Activated CD4-positive, CD25-positive, alpha-beta regulatory T cell (primary cell): ENCODE results near the gene KIAA1671.
"Not testable (repeated sequence)": the region's sequence is repeated elsewhere in the genome, so short reads cannot be mapped to it uniquely, and the experiment has no call there.

Experiments
- DNase-seq, 4 experiments: peaks; one replicate each; lab custom pipeline; 2025; lab: John Stamatoyannopoulos, UW

The KIAA1671 gene

GRCh38 chr22:25200967-25201366 lies 248.5 kb downstream of the KIAA1671 start:
- DNase-seq = no peak

GRCh38 chr22:25201557-25202273 lies 249.2 kb downstream of the KIAA1671 start:
- no peak for DNase-seq

- peak; percentile 6 to 34 (median 20) for DNase-seq
Observed at GRCh38 chr22:25202290-25202921, 249.9 kb downstream of the KIAA1671 start.

- no peak for DNase-seq
Observed at GRCh38 chr22:25203082-25203481, 250.6 kb downstream of the KIAA1671 start.

- not testable (repeated sequence) for DNase-seq
Observed at GRCh38 chr22:25204547-25204946, 252.0 kb downstream of the KIAA1671 start.

GRCh38 chr22:25205847-25206246 lies 253.3 kb downstream of the KIAA1671 start:
- DNase-seq = no peak

- no peak for DNase-seq
Observed at GRCh38 chr22:25206998-25207397, 254.5 kb downstream of the KIAA1671 start.

GRCh38 chr22:25207553-25208157 lies 255.1 kb downstream of the KIAA1671 start:
- DNase-seq = no peak

GRCh38 chr22:25208328-25208727 lies 255.8 kb downstream of the KIAA1671 start:
- no peak for DNase-seq

- DNase-seq = no peak
Observed at GRCh38 chr22:25208743-25209505, 256.4 kb downstream of the KIAA1671 start.

GRCh38 chr22:25210793-25211192 lies 258.3 kb downstream of the KIAA1671 start:
- no peak for DNase-seq

- no peak for DNase-seq
Observed at GRCh38 chr22:25212337-25212736, 259.8 kb downstream of the KIAA1671 start.

GRCh38 chr22:25213221-25213620 lies 260.7 kb downstream of the KIAA1671 start:
- DNase-seq = no peak

- DNase-seq = no peak
Observed at GRCh38 chr22:25216230-25216629, 263.7 kb downstream of the KIAA1671 start.

- no peak for DNase-seq
Observed at GRCh38 chr22:25219211-25219689, 266.7 kb downstream of the KIAA1671 start, which contains the start of gene CRYBB2. Gene CRYBB2 (plus strand): TSS chr22:25219639. CDS start chr22:25221430, 1,791 bp downstream.

- no peak for DNase-seq
Observed at GRCh38 chr22:25219948-25220442, 267.5 kb downstream of the KIAA1671 start.

- DNase-seq = no peak
Observed at GRCh38 chr22:25221790-25222189, 269.3 kb downstream of the KIAA1671 start.

- DNase-seq = no peak
Observed at GRCh38 chr22:25223269-25223850, 270.8 kb downstream of the KIAA1671 start.

- DNase-seq = no peak
Observed at GRCh38 chr22:25228822-25229221, 276.3 kb downstream of the KIAA1671 start.

GRCh38 chr22:25230760-25231159 lies 278.2 kb downstream of the KIAA1671 start:
- not testable (repeated sequence) for DNase-seq

GRCh38 chr22:25232301-25232700 lies 279.8 kb downstream of the KIAA1671 start:
- no peak for DNase-seq

GRCh38 chr22:25233706-25234105 lies 281.2 kb downstream of the KIAA1671 start:
- not testable (repeated sequence) for DNase-seq
